Lung (tissue), 12 donors: ENCODE results near the gene OSBPL2. TPM values are rescaled to one million over a fixed set of nuclear protein-coding genes. Genes with fewer than 3 reads are reported as not detected.
A peak's percentile ranks its signal among the peaks of the same experiment; 100 is the strongest.

Source experiments
- ATAC-seq: fragments of 200-7000 bp; cut with Tn5 transposase; one replicate; pipeline ENCODE4 v1.9.1; 2020; ENCODE audit warnings: moderate number of reproducible peaks; ENCODE audit not compliant: insufficient read depth, low FRiP score
- DNase-seq, 3 donors: peaks; one replicate each; pipeline ENCODE4 v3.0.0-alpha.2; 2013 to 2017
- H3K27ac ChIP-seq, 2 donors: one replicate each; pipeline ENCODE4 v1.5.1; 2013; ENCODE audit warnings: mild to moderate bottlenecking in 2 of 2, moderate library complexity in 2 of 2, control low read depth in 1 of 2, inconsistent platforms in 1 of 2, low read depth in 1 of 2, low read length in 1 of 2
- H3K27me3 ChIP-seq, 3 donors: one replicate each; pipeline ENCODE4 v1.5.1; 2013; ENCODE audit warnings: low read length in 2 of 3; ENCODE audit not compliant: control insufficient read depth in 3 of 3, insufficient read depth in 3 of 3
- H3K36me3 ChIP-seq, 4 donors: one replicate each; pipeline ENCODE4 v1.5.1; 2013; ENCODE audit warnings: low read length in 4 of 4, mild to moderate bottlenecking in 1 of 4, moderate library complexity in 1 of 4; ENCODE audit not compliant: control insufficient read depth in 4 of 4, insufficient read depth in 4 of 4
- H3K4me1 ChIP-seq, 5 donors: one replicate each; pipeline ENCODE4 v1.5.1; 2013; ENCODE audit warnings: low read length in 5 of 5, mild to moderate bottlenecking in 2 of 5, moderate library complexity in 1 of 5; ENCODE audit not compliant: control insufficient read depth in 5 of 5, insufficient read depth in 5 of 5
- H3K4me3 ChIP-seq: one replicate; pipeline ENCODE4 v1.5.1; 2013; ENCODE audit warnings: mild to moderate bottlenecking, control low read depth, moderate library complexity
- H3K9ac ChIP-seq, 2 donors: one replicate each; pipeline ENCODE4 v1.5.1; 2013; ENCODE audit warnings: low read length in 2 of 2, control low read depth in 1 of 2; ENCODE audit not compliant: insufficient read depth in 1 of 2
- H3K9me3 ChIP-seq, 4 donors: one replicate each; pipeline ENCODE4 v1.5.1; 2013; ENCODE audit warnings: low read length in 3 of 4, mild to moderate bottlenecking in 1 of 4, moderate library complexity in 1 of 4; ENCODE audit not compliant: control insufficient read depth in 4 of 4, insufficient read depth in 3 of 4
- CTCF ChIP-seq: IDR thresholded peaks from 2 replicates; pipeline ENCODE4 v1.5.1; 2012; ENCODE audit warnings: mild to moderate bottlenecking; ENCODE audit errors: control extremely low read depth, extremely low read depth
- WGBS, 2 donors: extraction: QIAGEN DNeasy Blood & Tissue Kit; methylation state at CpG; one replicate each; pipeline ENCODE4 v1.1.7; 2013; 5-methylcytosine and 5-hydroxymethylcytosine counted together
- polyA plus RNA-seq, 2 donors: library from polyadenylated mRNA; stranded (reverse); fragments of 200-250 nt; gene quantifications; one replicate each; pipeline ENCODE4 v1.2.1, GENCODE V29; 2013
- total RNA-seq, 2 donors: library from RNA; depleted of rRNA in 1 of 2; stranded (reverse); fragments of >200 nt in 1 of 2; gene quantifications; one replicate each; pipeline ENCODE4 v1.2.1, GENCODE V29; 2014 to 2021
- donor health status: control.
- donor health status: control.
- donor health status: Bipolar disorder and iron deficiency.
- donor health status: healthy.
- donor health status: DM: yes; HTN: yes; CAD: no.

The OSBPL2 gene
- total and polyA plus RNA-seq, 4 donors: 13.2 to 48.0 (median 27.7) TPM

- 84 to 90% methylated on average over 8 of the region's 8 CpGs for WGBS, 2 donors
- TF ChIP-seq CTCF: no peak
- peaks cover 0 to 11% (median 2%) of the 10 kb centered on the region in 4 donors for H3K36me3 ChIP-seq
- ATAC-seq (no peak), DNase-seq (no peak)
- peaks cover 0 to 14% (median 0%) of the 10 kb centered on the region in 5 donors for H3K4me1 ChIP-seq
- H3K27ac ChIP-seq: peak overlapping the region in 1 of 2 donors; percentile 38
- no peak overlapping the region for H3K9ac ChIP-seq
- H3K27me3 ChIP-seq: no peaks in the 10 kb centered on the region
- H3K9me3 ChIP-seq: no peaks in the 10 kb centered on the region
- no peak overlapping the region for H3K4me3 ChIP-seq
Observed at GRCh38 chr20:62246431-62246830, 8.1 kb downstream of the OSBPL2 start.

- 79 to 86% methylated on average over 22 of the region's 22 CpGs for WGBS, 2 donors
- no peak overlapping the region for H3K9ac ChIP-seq
- peak overlapping the region in 1 of 2 donors; percentile 38 for H3K27ac ChIP-seq
- H3K4me3 ChIP-seq: no peak overlapping the region
- H3K9me3 ChIP-seq: no peaks in the 10 kb centered on the region
- H3K36me3 ChIP-seq: peaks cover 0 to 11% (median 2%) of the 10 kb centered on the region in 4 donors
- H3K27me3 ChIP-seq: no peaks in the 10 kb centered on the region
- no peak for TF ChIP-seq CTCF
- no peak for DNase-seq
- H3K4me1 ChIP-seq: peaks cover 0 to 11% (median 0%) of the 10 kb centered on the region in 5 donors
- no peak for ATAC-seq
Observed at GRCh38 chr20:62246872-62247652, 8.7 kb downstream of the OSBPL2 start.

- no peaks in the 10 kb centered on the region for H3K9me3 ChIP-seq
- peaks cover 0 to 7% (median 0%) of the 10 kb centered on the region in 4 donors for H3K36me3 ChIP-seq
- H3K4me1 ChIP-seq: peaks cover 0 to 11% (median 0%) of the 10 kb centered on the region in 5 donors
- DNase-seq: no peak
- no peak overlapping the region for H3K9ac ChIP-seq
- TF ChIP-seq CTCF: no peak
- WGBS, 2 donors: 74 to 77% methylated on average over 6 of the region's 6 CpGs
- H3K27me3 ChIP-seq: no peaks in the 10 kb centered on the region
- no peak overlapping the region for H3K4me3 ChIP-seq
- no peak overlapping the region for H3K27ac ChIP-seq
- no peak for ATAC-seq
Observed at GRCh38 chr20:62248890-62249560, 10.7 kb downstream of the OSBPL2 start.
